HG03064 (cell line): Measurements from ENCODE around the gene ATXN7.
A peak's percentile ranks its signal among the peaks of the same experiment; 100 is the strongest.

ENCODE experiments used
- ATAC-seq: cut with Tn5 transposase; IDR thresholded peaks from one replicate; pipeline ENCODE4 v1.9.1; 2021; ENCODE audit warnings: low read depth; ENCODE audit not compliant: unreplicated experiment

Gene ATXN7

GRCh38 chr3:63979093-63979885 lies 115.6 kb downstream of the ATXN7 start:
- ATAC-seq, result no peak

- no peak for ATAC-seq
These were observed 116.4 kb downstream of the ATXN7 start for GRCh38 chr3:63980019-63980418.

GRCh38 chr3:63980830-63981498 lies 117.3 kb downstream of the ATXN7 start:
- ATAC-seq, result no peak

- no peak for ATAC-seq
These were observed 118.3 kb downstream of the ATXN7 start for GRCh38 chr3:63981980-63982379.

- ATAC-seq, result no peak
These were observed 120.7 kb downstream of the ATXN7 start for GRCh38 chr3:63984391-63984790.

- no peak for ATAC-seq
These were observed 122.5 kb downstream of the ATXN7 start for GRCh38 chr3:63986146-63986545.

- no peak for ATAC-seq
These were observed 123.2 kb downstream of the ATXN7 start for GRCh38 chr3:63986831-63987230.

GRCh38 chr3:63988943-63989342 lies 125.3 kb downstream of the ATXN7 start:
- ATAC-seq, result no peak

GRCh38 chr3:63990204-63990603 lies 126.5 kb downstream of the ATXN7 start:
- no peak for ATAC-seq

GRCh38 chr3:63990733-63991132 lies 127.1 kb downstream of the ATXN7 start:
- no peak for ATAC-seq

GRCh38 chr3:63991666-63992065 lies 128.0 kb downstream of the ATXN7 start:
- ATAC-seq, result no peak

GRCh38 chr3:63992516-63993209 lies 129.0 kb downstream of the ATXN7 start:
- no peak for ATAC-seq

GRCh38 chr3:63993653-63994079 lies 130.0 kb downstream of the ATXN7 start:
- peak; percentile 87 for ATAC-seq

- ATAC-seq, result no peak
These were observed 131.4 kb downstream of the ATXN7 start for GRCh38 chr3:63995086-63995485.

- ATAC-seq, result no peak
These were observed 135.4 kb downstream of the ATXN7 start for GRCh38 chr3:63998852-63999754.

GRCh38 chr3:64000453-64001055 lies 136.9 kb downstream of the ATXN7 start:
- no peak for ATAC-seq

- ATAC-seq, result no peak
These were observed 138.6 kb downstream of the ATXN7 start for GRCh38 chr3:64002233-64002632.

GRCh38 chr3:64003589-64003988 lies 139.9 kb downstream of the ATXN7 start:
- ATAC-seq, result no peak

- ATAC-seq, result no peak
These were observed 144.3 kb downstream of the ATXN7 start for GRCh38 chr3:64008017-64008416.
